HL-60 (cell line): Measurements from ENCODE around the gene CLEC2D.

ENCODE experiments used
- DNase-seq, 2 experiments: peaks; one replicate each; pipeline ENCODE4 v3.0.0-alpha.2; 2010 to 2020; ENCODE audit warnings: low read depth in 1 of 2, low spot score in 1 of 2
- H3K27ac ChIP-seq: fragments of 250-450 bp; sonication (Bioruptor Pico); replicated peaks from 2 replicates; pipeline ENCODE4 v1.5.1; 2020; ENCODE audit warnings: mild to moderate bottlenecking, moderate library complexity
- H3K27me3 ChIP-seq: fragments of 250-450 bp; sonication (Bioruptor Pico); 2 replicates; pipeline ENCODE4 v1.5.1; 2021; ENCODE audit warnings: mild to moderate bottlenecking, moderate library complexity; ENCODE audit not compliant: insufficient read depth, poor library complexity, severe bottlenecking
- H3K4me3 ChIP-seq: replicated peaks from 2 replicates; pipeline ENCODE4 v1.5.1; 2011; ENCODE audit warnings: mild to moderate bottlenecking, control low read depth, low read length; ENCODE audit not compliant: insufficient read depth
- GABPA ChIP-seq: IDR thresholded peaks from 2 replicates; pipeline ENCODE4 v1.6.1; 2012; ENCODE audit warnings: low read depth
- POLR2AphosphoS5 ChIP-seq: IDR thresholded peaks from 2 replicates; pipeline ENCODE4 v1.6.1; 2012; ENCODE audit warnings: low read depth
- SPI1 ChIP-seq: IDR thresholded peaks from 2 replicates; pipeline ENCODE4 v1.6.1; 2012; ENCODE audit warnings: low read depth, mild to moderate bottlenecking, borderline replicate concordance
- TF ChIP-seq, protein P1 (sequence below): IDR thresholded peaks from 2 replicates; pipeline ENCODE4 v1.6.1; 2012; ENCODE audit warnings: low read depth; ENCODE audit not compliant: insufficient replicate concordance
- TF ChIP-seq, protein P2 (sequence below): IDR thresholded peaks from one replicate; pipeline ENCODE4 v1.5.1; 2011; ENCODE audit warnings: low read length, control low read depth, inconsistent platforms; ENCODE audit not compliant: insufficient read depth

The CLEC2D gene

DNA sequence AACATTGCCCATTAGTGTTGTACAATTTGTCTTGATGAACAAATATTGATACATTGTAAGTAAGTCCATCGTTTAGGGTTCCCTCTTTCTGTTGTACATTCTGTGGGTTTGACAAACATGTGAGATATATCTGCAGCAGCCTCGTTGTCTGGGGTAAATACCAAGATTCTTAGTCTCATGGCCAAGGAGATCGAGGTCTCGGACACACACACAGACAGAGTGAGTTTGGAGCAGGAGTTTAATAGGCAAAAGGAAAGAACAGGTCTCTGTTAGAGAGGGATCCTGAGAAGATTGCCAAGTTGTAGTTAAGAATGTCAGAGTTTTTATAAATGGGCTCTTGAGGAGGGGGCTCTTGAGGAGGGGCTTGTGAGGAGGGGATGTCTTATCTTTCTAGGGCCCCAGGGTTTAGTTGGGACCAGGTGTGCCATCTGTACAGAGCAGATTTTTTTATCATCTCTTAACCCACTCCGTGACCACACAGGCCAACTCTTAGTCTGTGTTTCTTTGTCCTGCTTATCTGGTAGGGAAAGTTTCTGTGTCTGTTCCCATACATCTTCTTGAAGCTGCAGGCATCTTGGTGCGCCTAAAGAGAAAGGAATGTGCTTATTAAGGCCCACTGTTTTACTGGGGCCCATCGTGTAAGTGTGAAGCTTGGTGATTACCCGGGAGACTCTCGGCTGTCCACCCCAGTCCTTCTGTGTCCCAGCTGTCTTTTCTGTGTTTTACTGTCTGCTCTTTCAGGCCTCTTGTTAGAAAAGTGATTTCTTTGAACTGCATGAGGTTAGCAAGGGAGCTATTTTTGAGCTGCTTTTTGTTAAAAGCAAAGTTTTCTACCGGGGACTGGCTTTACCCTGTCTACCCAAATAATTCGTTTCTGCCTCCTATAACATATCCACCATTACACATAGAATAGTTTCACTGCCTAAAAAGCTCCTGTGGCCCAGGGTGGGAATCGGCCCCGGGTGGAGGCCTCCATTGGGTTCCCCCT is 22.4 kb upstream of the CLEC2D start:
- Histone ChIP-seq H3K27ac (peak overlapping the region; percentile 97), H3K4me3 (peak overlapping the region; percentile 68), H3K27me3 (no peaks in the 10 kb centered on the region)
- no peak for DNase-seq
- TF ChIP-seq SPI1 (no peak), GABPA (no peak), POLR2AphosphoS5 (no peak; the same call in 1 of the 2 replicates)
- TF ChIP-seq, protein P1, sequence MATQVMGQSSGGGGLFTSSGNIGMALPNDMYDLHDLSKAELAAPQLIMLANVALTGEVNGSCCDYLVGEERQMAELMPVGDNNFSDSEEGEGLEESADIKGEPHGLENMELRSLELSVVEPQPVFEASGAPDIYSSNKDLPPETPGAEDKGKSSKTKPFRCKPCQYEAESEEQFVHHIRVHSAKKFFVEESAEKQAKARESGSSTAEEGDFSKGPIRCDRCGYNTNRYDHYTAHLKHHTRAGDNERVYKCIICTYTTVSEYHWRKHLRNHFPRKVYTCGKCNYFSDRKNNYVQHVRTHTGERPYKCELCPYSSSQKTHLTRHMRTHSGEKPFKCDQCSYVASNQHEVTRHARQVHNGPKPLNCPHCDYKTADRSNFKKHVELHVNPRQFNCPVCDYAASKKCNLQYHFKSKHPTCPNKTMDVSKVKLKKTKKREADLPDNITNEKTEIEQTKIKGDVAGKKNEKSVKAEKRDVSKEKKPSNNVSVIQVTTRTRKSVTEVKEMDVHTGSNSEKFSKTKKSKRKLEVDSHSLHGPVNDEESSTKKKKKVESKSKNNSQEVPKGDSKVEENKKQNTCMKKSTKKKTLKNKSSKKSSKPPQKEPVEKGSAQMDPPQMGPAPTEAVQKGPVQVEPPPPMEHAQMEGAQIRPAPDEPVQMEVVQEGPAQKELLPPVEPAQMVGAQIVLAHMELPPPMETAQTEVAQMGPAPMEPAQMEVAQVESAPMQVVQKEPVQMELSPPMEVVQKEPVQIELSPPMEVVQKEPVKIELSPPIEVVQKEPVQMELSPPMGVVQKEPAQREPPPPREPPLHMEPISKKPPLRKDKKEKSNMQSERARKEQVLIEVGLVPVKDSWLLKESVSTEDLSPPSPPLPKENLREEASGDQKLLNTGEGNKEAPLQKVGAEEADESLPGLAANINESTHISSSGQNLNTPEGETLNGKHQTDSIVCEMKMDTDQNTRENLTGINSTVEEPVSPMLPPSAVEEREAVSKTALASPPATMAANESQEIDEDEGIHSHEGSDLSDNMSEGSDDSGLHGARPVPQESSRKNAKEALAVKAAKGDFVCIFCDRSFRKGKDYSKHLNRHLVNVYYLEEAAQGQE: no peak
- TF ChIP-seq, protein P2, sequence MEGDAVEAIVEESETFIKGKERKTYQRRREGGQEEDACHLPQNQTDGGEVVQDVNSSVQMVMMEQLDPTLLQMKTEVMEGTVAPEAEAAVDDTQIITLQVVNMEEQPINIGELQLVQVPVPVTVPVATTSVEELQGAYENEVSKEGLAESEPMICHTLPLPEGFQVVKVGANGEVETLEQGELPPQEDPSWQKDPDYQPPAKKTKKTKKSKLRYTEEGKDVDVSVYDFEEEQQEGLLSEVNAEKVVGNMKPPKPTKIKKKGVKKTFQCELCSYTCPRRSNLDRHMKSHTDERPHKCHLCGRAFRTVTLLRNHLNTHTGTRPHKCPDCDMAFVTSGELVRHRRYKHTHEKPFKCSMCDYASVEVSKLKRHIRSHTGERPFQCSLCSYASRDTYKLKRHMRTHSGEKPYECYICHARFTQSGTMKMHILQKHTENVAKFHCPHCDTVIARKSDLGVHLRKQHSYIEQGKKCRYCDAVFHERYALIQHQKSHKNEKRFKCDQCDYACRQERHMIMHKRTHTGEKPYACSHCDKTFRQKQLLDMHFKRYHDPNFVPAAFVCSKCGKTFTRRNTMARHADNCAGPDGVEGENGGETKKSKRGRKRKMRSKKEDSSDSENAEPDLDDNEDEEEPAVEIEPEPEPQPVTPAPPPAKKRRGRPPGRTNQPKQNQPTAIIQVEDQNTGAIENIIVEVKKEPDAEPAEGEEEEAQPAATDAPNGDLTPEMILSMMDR: no peak

DNA sequence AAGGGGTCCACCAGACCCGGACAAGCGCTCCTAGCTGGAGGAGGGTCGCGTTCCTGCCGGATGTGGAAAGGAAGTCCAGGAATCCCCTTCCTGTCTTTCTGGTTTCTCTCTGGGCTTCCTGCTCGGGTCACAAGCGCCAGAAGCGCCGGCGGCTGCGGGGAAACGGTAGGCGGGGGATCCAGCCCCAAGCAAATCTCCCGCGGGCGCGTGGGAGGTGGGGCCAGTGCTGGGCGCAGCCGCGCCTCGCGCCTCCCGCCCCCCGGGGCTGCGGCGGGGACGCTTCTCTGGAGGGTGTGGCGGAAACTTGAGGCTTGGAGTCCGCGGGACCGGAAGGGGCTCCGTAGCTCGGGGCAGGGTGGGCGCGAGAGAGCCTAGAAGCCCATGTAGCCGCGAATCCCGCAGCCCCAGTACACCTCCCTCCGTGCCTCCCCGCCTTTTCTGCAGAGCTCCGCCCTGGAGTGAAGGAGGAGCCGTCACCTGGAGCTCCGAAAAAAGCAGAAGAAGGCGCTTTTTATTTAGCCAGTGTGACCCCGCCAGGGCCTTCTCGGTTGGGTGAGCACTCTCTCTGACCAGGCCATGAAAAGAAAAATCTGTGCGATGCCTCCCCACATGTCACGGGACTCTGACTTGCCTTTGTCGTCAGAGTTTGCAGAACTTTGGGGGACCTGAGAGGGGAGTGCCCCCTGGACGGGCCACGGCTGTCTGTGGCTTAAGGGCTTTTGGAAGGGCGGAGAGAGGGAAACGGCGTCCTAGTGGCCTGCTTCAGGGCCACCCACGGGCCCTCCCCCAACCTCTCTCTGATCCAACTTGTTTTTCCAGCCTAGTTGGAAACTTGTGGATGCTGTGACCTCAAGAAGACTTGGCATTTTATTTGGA is 21.4 kb upstream of the CLEC2D start:
- TF ChIP-seq, protein P1: peak; percentile 52
- peak; percentile 27; the same call in 1 of the 2 replicates for TF ChIP-seq GABPA
- peak; percentile 40; the same call in 1 of the 2 replicates for TF ChIP-seq POLR2AphosphoS5
- TF ChIP-seq, protein P2: no peak
- TF ChIP-seq SPI1: peak; percentile 17; the same call in 1 of the 2 replicates
- H3K27me3 ChIP-seq: no peaks in the 10 kb centered on the region
- H3K4me3 ChIP-seq: peak overlapping the region; percentile 68
- peak; percentile 79 to 97 for DNase-seq
- peak overlapping the region; percentile 97 for H3K27ac ChIP-seq

DNA sequence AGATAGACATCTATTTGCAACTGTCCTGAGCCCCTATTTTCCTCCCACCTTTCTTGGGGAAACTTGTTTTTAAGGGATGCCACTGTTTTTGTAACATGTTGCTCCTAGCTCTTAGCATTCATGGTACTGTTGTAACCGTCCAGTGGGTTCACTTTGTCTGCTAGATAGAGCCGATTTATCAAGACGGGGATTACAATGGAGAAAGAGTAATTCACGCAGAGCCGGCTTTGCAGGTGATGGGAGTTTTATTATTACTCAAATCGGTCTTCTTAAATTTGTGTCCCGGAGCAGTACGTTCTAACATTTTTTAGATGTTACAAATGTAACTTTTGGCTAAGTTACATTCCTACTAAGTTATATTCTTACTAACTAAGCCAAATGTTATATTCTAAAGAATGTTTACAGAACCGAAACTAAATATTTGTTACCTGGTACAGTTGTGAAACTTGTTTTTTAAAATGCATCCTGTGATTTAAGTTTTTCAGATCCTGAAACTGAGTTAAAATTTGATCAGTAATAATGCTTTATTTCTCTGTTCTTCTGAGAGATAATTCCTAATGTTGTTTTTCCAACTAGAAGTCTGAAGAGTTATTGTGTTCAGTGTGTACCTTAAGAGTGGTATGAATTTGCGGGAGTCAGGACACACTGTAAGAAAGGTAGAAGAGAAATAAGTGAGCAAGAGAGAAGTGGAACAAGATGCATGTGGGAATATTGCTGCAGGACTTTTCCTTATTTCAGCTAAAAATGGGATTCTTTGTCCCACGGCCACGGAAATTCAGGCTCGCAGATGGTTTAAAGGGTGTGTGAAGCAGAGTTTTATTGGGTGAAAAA is 20.6 kb upstream of the CLEC2D start:
- Histone ChIP-seq H3K27ac (peak overlapping the region; percentile 97), H3K27me3 (no peaks in the 10 kb centered on the region), H3K4me3 (peak overlapping the region; percentile 68)
- DNase-seq: no peak
- TF ChIP-seq, protein P1: no peak
- TF ChIP-seq POLR2AphosphoS5: no peak
- no peak; the same call in 1 of the 2 replicates for TF ChIP-seq SPI1
- no peak for TF ChIP-seq GABPA
- TF ChIP-seq, protein P2: no peak
